NT2/D1 (cell line): ENCODE measurements around the gene SPECC1L.
"Not testable (repeated sequence)": the region's sequence is repeated elsewhere in the genome, so short reads cannot be mapped to it uniquely, and the experiment has no call there.

Source experiments
- DNase-seq: peaks from one replicate; pipeline ENCODE4 v3.0.0-alpha.2; 2011; ENCODE audit warnings: low read depth, low spot score
- H3K27me3 ChIP-seq: 2 replicates; pipeline ENCODE4 v1.6.0; 2011; ENCODE audit warnings: mild to moderate bottlenecking; ENCODE audit not compliant: insufficient read length, insufficient read depth
- H3K36me3 ChIP-seq: 2 replicates; pipeline ENCODE4 v1.6.1; 2011; ENCODE audit warnings: mild to moderate bottlenecking, low read length, mixed read lengths; ENCODE audit not compliant: insufficient read depth, insufficient read length
- H3K4me1 ChIP-seq: 2 replicates; pipeline ENCODE4 v1.5.1; 2011; ENCODE audit not compliant: insufficient read depth, insufficient read length
- H3K4me3 ChIP-seq: 2 replicates; pipeline ENCODE4 v1.5.1; 2011; ENCODE audit warnings: low read depth; ENCODE audit not compliant: insufficient read length
- H3K9ac ChIP-seq: 2 replicates; pipeline ENCODE4 v1.6.0; 2011; ENCODE audit warnings: low read depth; ENCODE audit not compliant: insufficient read length
- H3K9me3 ChIP-seq: 2 replicates; pipeline ENCODE4 v1.5.1; 2011; ENCODE audit warnings: mild to moderate bottlenecking, low read length; ENCODE audit not compliant: insufficient read depth
- SUZ12 ChIP-seq: IDR thresholded peaks from 2 replicates; pipeline ENCODE4 v1.6.1; 2011; ENCODE audit not compliant: insufficient read length, insufficient read depth; ENCODE audit errors: extremely low read depth
- YY1 ChIP-seq: IDR thresholded peaks from 2 replicates; pipeline ENCODE4 v1.6.1; 2011; ENCODE audit not compliant: insufficient read length, insufficient read depth
- ZNF274 ChIP-seq: IDR thresholded peaks from 2 replicates; pipeline ENCODE4 v1.6.1; 2011; ENCODE audit warnings: mild to moderate bottlenecking, low read depth, low read length

SPECC1L gene

GRCh38 chr22:24280363-24280762 lies 9.7 kb downstream of the SPECC1L start:
- H3K4me3 ChIP-seq, DNase-seq, H3K36me3 ChIP-seq, H3K9ac ChIP-seq, H3K9me3 ChIP-seq, H3K27me3 ChIP-seq, H3K4me1 ChIP-seq: not testable (repeated sequence)

- no peaks in the 10 kb centered on the region for H3K36me3 ChIP-seq
- no peak for TF ChIP-seq ZNF274
- no peak for TF ChIP-seq SUZ12
- no peak for TF ChIP-seq YY1
- no peak overlapping the region for H3K4me3 ChIP-seq
- no peaks in the 10 kb centered on the region for H3K4me1 ChIP-seq
- H3K9me3 ChIP-seq = no peaks in the 10 kb centered on the region
- DNase-seq = no peak
- no peak overlapping the region for H3K9ac ChIP-seq
- no peaks in the 10 kb centered on the region for H3K27me3 ChIP-seq
Observed at GRCh38 chr22:24282401-24282800, 11.8 kb downstream of the SPECC1L start.

GRCh38 chr22:24284747-24285203 lies 14.1 kb downstream of the SPECC1L start:
- no peak for TF ChIP-seq ZNF274
- TF ChIP-seq SUZ12 = no peak
- no peak for TF ChIP-seq YY1
- no peak overlapping the region for H3K4me3 ChIP-seq
- H3K9me3 ChIP-seq = no peaks in the 10 kb centered on the region
- no peaks in the 10 kb centered on the region for H3K27me3 ChIP-seq
- H3K36me3 ChIP-seq = no peaks in the 10 kb centered on the region
- no peaks in the 10 kb centered on the region for H3K4me1 ChIP-seq
- DNase-seq = no peak
- H3K9ac ChIP-seq = no peak overlapping the region

- DNase-seq = no peak
- Histone ChIP-seq H3K4me1 (no peaks in the 10 kb centered on the region), H3K36me3 (no peaks in the 10 kb centered on the region), H3K27me3 (no peaks in the 10 kb centered on the region), H3K9ac (no peak overlapping the region), H3K9me3 (no peaks in the 10 kb centered on the region), H3K4me3 (no peak overlapping the region)
- TF ChIP-seq ZNF274 (no peak), SUZ12 (no peak), YY1 (no peak)
Observed at GRCh38 chr22:24285245-24285644, 14.6 kb downstream of the SPECC1L start.

GRCh38 chr22:24287212-24287611 lies 16.6 kb downstream of the SPECC1L start:
- H3K4me3 ChIP-seq, H3K27me3 ChIP-seq, H3K9me3 ChIP-seq, H3K9ac ChIP-seq, H3K36me3 ChIP-seq, H3K4me1 ChIP-seq, DNase-seq: not testable (repeated sequence)

- not testable (repeated sequence) for H3K27me3 ChIP-seq, H3K9ac ChIP-seq, H3K9me3 ChIP-seq, DNase-seq, H3K4me1 ChIP-seq, H3K36me3 ChIP-seq, H3K4me3 ChIP-seq
Observed at GRCh38 chr22:24287801-24288200, 17.2 kb downstream of the SPECC1L start.

GRCh38 chr22:24289114-24289513 lies 18.5 kb downstream of the SPECC1L start:
- Histone ChIP-seq H3K36me3 (peaks cover 3% of the 10 kb centered on the region), H3K27me3 (no peaks in the 10 kb centered on the region), H3K4me1 (no peaks in the 10 kb centered on the region), H3K9me3 (no peaks in the 10 kb centered on the region), H3K9ac (no peak overlapping the region), H3K4me3 (no peak overlapping the region)
- no peak for TF ChIP-seq ZNF274
- DNase-seq = no peak

GRCh38 chr22:24289741-24290163 lies 19.1 kb downstream of the SPECC1L start:
- TF ChIP-seq ZNF274 (no peak), SUZ12 (no peak), YY1 (no peak)
- DNase-seq = no peak

More at GRCh38 chr22:24289741-24290163, 19.1 kb downstream of the SPECC1L start:
- Histone ChIP-seq H3K36me3 (peaks cover 3% of the 10 kb centered on the region), H3K4me1 (no peaks in the 10 kb centered on the region), H3K9ac (no peak overlapping the region), H3K4me3 (no peak overlapping the region), H3K9me3 (no peaks in the 10 kb centered on the region), H3K27me3 (no peaks in the 10 kb centered on the region)
